Upper lobe of left lung (tissue), 4 donors: ENCODE measurements around the gene CDHR3.

ENCODE experiments used
- EP300 ChIP-seq, 4 donors: sonication (generic); formaldehyde crosslinking; IDR thresholded peaks; one replicate each; pipeline ENCODE4 v1.5.1; 2017; ENCODE audit warnings: antibody characterized with exemption in 4 of 4, control low read depth in 2 of 4
- POLR2A ChIP-seq, 4 donors: fragments of 450-650 bp; IDR thresholded peaks; one replicate each; pipeline ENCODE4 v1.5.1; 2016 to 2017; ENCODE audit warnings: antibody characterized with exemption in 4 of 4, mild to moderate bottlenecking in 2 of 4
- POLR2AphosphoS5 ChIP-seq, 2 donors: sonication (generic); formaldehyde crosslinking; IDR thresholded peaks; one replicate each; pipeline ENCODE4 v1.5.1; 2017; ENCODE audit warnings: antibody characterized with exemption in 2 of 2
- TF ChIP-seq, protein P1 (sequence below), 6 experiments: fragments of 450-650 bp in 4 of 6; fragments of 200-600 bp in 2 of 6; sonication (generic) in 2 of 6; IDR thresholded peaks; one replicate each; pipeline ENCODE4 v1.5.1; 2016 to 2019; ENCODE audit warnings: antibody characterized with exemption in 6 of 6

GRCh38 chr7:106021151-106022067 is 58.3 kb downstream of the CDHR3 start:
- TF ChIP-seq, protein P1, sequence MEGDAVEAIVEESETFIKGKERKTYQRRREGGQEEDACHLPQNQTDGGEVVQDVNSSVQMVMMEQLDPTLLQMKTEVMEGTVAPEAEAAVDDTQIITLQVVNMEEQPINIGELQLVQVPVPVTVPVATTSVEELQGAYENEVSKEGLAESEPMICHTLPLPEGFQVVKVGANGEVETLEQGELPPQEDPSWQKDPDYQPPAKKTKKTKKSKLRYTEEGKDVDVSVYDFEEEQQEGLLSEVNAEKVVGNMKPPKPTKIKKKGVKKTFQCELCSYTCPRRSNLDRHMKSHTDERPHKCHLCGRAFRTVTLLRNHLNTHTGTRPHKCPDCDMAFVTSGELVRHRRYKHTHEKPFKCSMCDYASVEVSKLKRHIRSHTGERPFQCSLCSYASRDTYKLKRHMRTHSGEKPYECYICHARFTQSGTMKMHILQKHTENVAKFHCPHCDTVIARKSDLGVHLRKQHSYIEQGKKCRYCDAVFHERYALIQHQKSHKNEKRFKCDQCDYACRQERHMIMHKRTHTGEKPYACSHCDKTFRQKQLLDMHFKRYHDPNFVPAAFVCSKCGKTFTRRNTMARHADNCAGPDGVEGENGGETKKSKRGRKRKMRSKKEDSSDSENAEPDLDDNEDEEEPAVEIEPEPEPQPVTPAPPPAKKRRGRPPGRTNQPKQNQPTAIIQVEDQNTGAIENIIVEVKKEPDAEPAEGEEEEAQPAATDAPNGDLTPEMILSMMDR (IDR thresholded peaks at IDR 0.05): no peak
- TF ChIP-seq POLR2A (IDR thresholded peaks at IDR 0.05): no peak
- TF ChIP-seq POLR2AphosphoS5 (IDR thresholded peaks at IDR 0.05): no peak
- no peak for TF ChIP-seq EP300 (IDR thresholded peaks at IDR 0.05)
